ENCODE measurements around the gene GALP. TPM values are rescaled to one million over a fixed set of nuclear protein-coding genes. Genes with fewer than 3 reads are reported as not detected.
"Not testable (repeated sequence)": the region's sequence is repeated elsewhere in the genome, so short reads cannot be mapped to it uniquely, and the experiment has no call there.

Gene GALP
- polyA plus RNA-seq, 4 donors: not detected

- not testable (repeated sequence) for H3K4me3 ChIP-seq (ENCODE audit: low read depth in 1 of 3, low read length in 3 of 3); H3K36me3 ChIP-seq (ENCODE audit: control insufficient read depth in 3 of 3, insufficient read depth in 2 of 3, low read depth in 1 of 3, low read length in 3 of 3); H3K27ac ChIP-seq (ENCODE audit: low read depth in 1 of 3, low read length in 2 of 3); H3K4me1 ChIP-seq (ENCODE audit: control insufficient read depth in 3 of 3, insufficient read depth in 2 of 3, low read depth in 1 of 3, low read length in 2 of 3); H3K27me3 ChIP-seq (ENCODE audit: control insufficient read depth in 3 of 3, insufficient read depth in 3 of 3, low read length in 3 of 3); DNase-seq; H3K9me3 ChIP-seq (ENCODE audit: control insufficient read depth in 2 of 2, insufficient read depth in 1 of 2, low read depth in 1 of 2, low read length in 1 of 2); FAIRE-seq
- WGBS, 3 donors: 79 to 95% (median 89%) methylated on average over 4 to 5 of the region's 5 CpGs
These were observed 31.8 kb downstream of the GALP start for GRCh38 chr19:56207581-56207980.

- no peaks in the 10 kb centered on the region for H3K27me3 ChIP-seq (ENCODE audit: control insufficient read depth in 3 of 3, insufficient read depth in 3 of 3, low read length in 3 of 3)
- no peaks in the 10 kb centered on the region for H3K4me1 ChIP-seq (ENCODE audit: control insufficient read depth in 3 of 3, insufficient read depth in 2 of 3, low read depth in 1 of 3, low read length in 2 of 3)
- WGBS, 3 donors: 87 to 92% (median 90%) methylated on average over 12 of the region's 12 CpGs
- no peak for DNase-seq
- no peak for FAIRE-seq
- H3K36me3 ChIP-seq (ENCODE audit: control insufficient read depth in 3 of 3, insufficient read depth in 2 of 3, low read depth in 1 of 3, low read length in 3 of 3): no peaks in the 10 kb centered on the region
- H3K9me3 ChIP-seq (ENCODE audit: control insufficient read depth in 2 of 2, insufficient read depth in 1 of 2, low read depth in 1 of 2, low read length in 1 of 2): no peaks in the 10 kb centered on the region
- no peak overlapping the region for H3K4me3 ChIP-seq (ENCODE audit: low read depth in 1 of 3, low read length in 3 of 3)
- no peak overlapping the region for H3K27ac ChIP-seq (ENCODE audit: low read depth in 1 of 3, low read length in 2 of 3)
These were observed 33.3 kb downstream of the GALP start for GRCh38 chr19:56209091-56209490.

- not testable (repeated sequence) for H3K36me3 ChIP-seq (ENCODE audit: control insufficient read depth in 3 of 3, insufficient read depth in 2 of 3, low read depth in 1 of 3, low read length in 3 of 3); DNase-seq; H3K9me3 ChIP-seq (ENCODE audit: control insufficient read depth in 2 of 2, insufficient read depth in 1 of 2, low read depth in 1 of 2, low read length in 1 of 2); FAIRE-seq; H3K27me3 ChIP-seq (ENCODE audit: control insufficient read depth in 3 of 3, insufficient read depth in 3 of 3, low read length in 3 of 3); H3K27ac ChIP-seq (ENCODE audit: low read depth in 1 of 3, low read length in 2 of 3); H3K4me3 ChIP-seq (ENCODE audit: low read depth in 1 of 3, low read length in 3 of 3); H3K4me1 ChIP-seq (ENCODE audit: control insufficient read depth in 3 of 3, insufficient read depth in 2 of 3, low read depth in 1 of 3, low read length in 2 of 3)
- 84 to 90% (median 86%) methylated on average over 9 of the region's 9 CpGs for WGBS, 3 donors
These were observed 34.2 kb downstream of the GALP start for GRCh38 chr19:56210036-56210435.

- no peak overlapping the region for H3K4me3 ChIP-seq (ENCODE audit: low read depth in 1 of 3, low read length in 3 of 3)
- FAIRE-seq: no peak
- WGBS, 3 donors: 61 to 67% (median 67%) methylated on average over 4 of the region's 4 CpGs
These were observed 35.9 kb downstream of the GALP start for GRCh38 chr19:56211718-56212117.

GRCh38 chr19:56217039-56217949 lies 41.5 kb downstream of the GALP start:
- Histone ChIP-seq H3K4me3 (ENCODE audit: low read depth in 1 of 3, low read length in 3 of 3) (no peak overlapping the region), H3K9me3 (ENCODE audit: control insufficient read depth in 2 of 2, insufficient read depth in 1 of 2, low read depth in 1 of 2, low read length in 1 of 2) (no peaks in the 10 kb centered on the region), H3K36me3 (ENCODE audit: control insufficient read depth in 3 of 3, insufficient read depth in 2 of 3, low read depth in 1 of 3, low read length in 3 of 3) (no peaks in the 10 kb centered on the region), H3K4me1 (ENCODE audit: control insufficient read depth in 3 of 3, insufficient read depth in 2 of 3, low read depth in 1 of 3, low read length in 2 of 3) (no peaks in the 10 kb centered on the region), H3K27me3 (ENCODE audit: control insufficient read depth in 3 of 3, insufficient read depth in 3 of 3, low read length in 3 of 3) (peaks cover 0 to 5% (median 0%) of the 10 kb centered on the region in 3 donors), H3K27ac (ENCODE audit: low read depth in 1 of 3, low read length in 2 of 3) (no peak overlapping the region)
- WGBS, 3 donors: 8 to 23% (median 19%) methylated on average over 72 to 79 of the region's 79 CpGs
- FAIRE-seq (no peak), DNase-seq (peak in 1 of 2 donors; percentile 15)

More at GRCh38 chr19:56211718-56212117, 35.9 kb downstream of the GALP start:
- Histone ChIP-seq H3K27me3 (ENCODE audit: control insufficient read depth in 3 of 3, insufficient read depth in 3 of 3, low read length in 3 of 3) (no peaks in the 10 kb centered on the region), H3K4me1 (ENCODE audit: control insufficient read depth in 3 of 3, insufficient read depth in 2 of 3, low read depth in 1 of 3, low read length in 2 of 3) (no peaks in the 10 kb centered on the region), H3K9me3 (ENCODE audit: control insufficient read depth in 2 of 2, insufficient read depth in 1 of 2, low read depth in 1 of 2, low read length in 1 of 2) (no peaks in the 10 kb centered on the region), H3K36me3 (ENCODE audit: control insufficient read depth in 3 of 3, insufficient read depth in 2 of 3, low read depth in 1 of 3, low read length in 3 of 3) (no peaks in the 10 kb centered on the region), H3K27ac (ENCODE audit: low read depth in 1 of 3, low read length in 2 of 3) (no peak overlapping the region)
- no peak for DNase-seq

- Histone ChIP-seq H3K36me3 (ENCODE audit: control insufficient read depth in 3 of 3, insufficient read depth in 2 of 3, low read depth in 1 of 3, low read length in 3 of 3) (no peaks in the 10 kb centered on the region), H3K9me3 (ENCODE audit: control insufficient read depth in 2 of 2, insufficient read depth in 1 of 2, low read depth in 1 of 2, low read length in 1 of 2) (no peaks in the 10 kb centered on the region), H3K4me1 (ENCODE audit: control insufficient read depth in 3 of 3, insufficient read depth in 2 of 3, low read depth in 1 of 3, low read length in 2 of 3) (no peaks in the 10 kb centered on the region), H3K27ac (ENCODE audit: low read depth in 1 of 3, low read length in 2 of 3) (no peak overlapping the region), H3K4me3 (ENCODE audit: low read depth in 1 of 3, low read length in 3 of 3) (no peak overlapping the region), H3K27me3 (ENCODE audit: control insufficient read depth in 3 of 3, insufficient read depth in 3 of 3, low read length in 3 of 3) (peaks cover 0 to 5% (median 0%) of the 10 kb centered on the region in 3 donors)
- no peak for DNase-seq
- 90 to 93% (median 90%) methylated on average over 10 of the region's 10 CpGs for WGBS, 3 donors
- FAIRE-seq: no peak
These were observed 43.2 kb downstream of the GALP start for GRCh38 chr19:56218961-56219360.

- H3K27me3 ChIP-seq (ENCODE audit: control insufficient read depth in 3 of 3, insufficient read depth in 3 of 3, low read length in 3 of 3); H3K27ac ChIP-seq (ENCODE audit: low read depth in 1 of 3, low read length in 2 of 3); FAIRE-seq; H3K36me3 ChIP-seq (ENCODE audit: control insufficient read depth in 3 of 3, insufficient read depth in 2 of 3, low read depth in 1 of 3, low read length in 3 of 3); H3K4me3 ChIP-seq (ENCODE audit: low read depth in 1 of 3, low read length in 3 of 3); H3K9me3 ChIP-seq (ENCODE audit: control insufficient read depth in 2 of 2, insufficient read depth in 1 of 2, low read depth in 1 of 2, low read length in 1 of 2); H3K4me1 ChIP-seq (ENCODE audit: control insufficient read depth in 3 of 3, insufficient read depth in 2 of 3, low read depth in 1 of 3, low read length in 2 of 3): not testable (repeated sequence)
- peak in 1 of 2 donors; percentile 15 for DNase-seq
- WGBS, 3 donors: 63 to 77% (median 77%) methylated on average over 9 of the region's 9 CpGs
These were observed 45.6 kb downstream of the GALP start for GRCh38 chr19:56221442-56221841.

- no peak for FAIRE-seq
These were observed 46.0 kb downstream of the GALP start for GRCh38 chr19:56221851-56222250.

More at GRCh38 chr19:56221851-56222250, 46.0 kb downstream of the GALP start:
- no peak for DNase-seq
- H3K36me3 ChIP-seq (ENCODE audit: control insufficient read depth in 3 of 3, insufficient read depth in 2 of 3, low read depth in 1 of 3, low read length in 3 of 3): no peaks in the 10 kb centered on the region
- H3K9me3 ChIP-seq (ENCODE audit: control insufficient read depth in 2 of 2, insufficient read depth in 1 of 2, low read depth in 1 of 2, low read length in 1 of 2): no peaks in the 10 kb centered on the region
- 93 to 95% (median 95%) methylated on average over 13 to 14 of the region's 14 CpGs for WGBS, 3 donors
- no peaks in the 10 kb centered on the region for H3K4me1 ChIP-seq (ENCODE audit: control insufficient read depth in 3 of 3, insufficient read depth in 2 of 3, low read depth in 1 of 3, low read length in 2 of 3)
- no peak overlapping the region for H3K4me3 ChIP-seq (ENCODE audit: low read depth in 1 of 3, low read length in 3 of 3)
- H3K27ac ChIP-seq (ENCODE audit: low read depth in 1 of 3, low read length in 2 of 3): no peak overlapping the region
- H3K27me3 ChIP-seq (ENCODE audit: control insufficient read depth in 3 of 3, insufficient read depth in 3 of 3, low read length in 3 of 3): peaks cover 0 to 5% (median 0%) of the 10 kb centered on the region in 3 donors
